Astrocyte (in vitro differentiated cells and primary cell): Measurements from ENCODE around the gene MCF2L2.

Experiments
- EZH2 ChIP-seq: IDR thresholded peaks from 2 replicates; pipeline ENCODE4 v1.6.1; 2012; ENCODE audit warnings: mild to moderate bottlenecking, low read length, inconsistent platforms; ENCODE audit not compliant: insufficient read depth
- TF ChIP-seq, protein P1 (sequence below): IDR thresholded peaks from 2 replicates; pipeline ENCODE4 v1.5.1; 2011; ENCODE audit warnings: low read depth, mild to moderate bottlenecking, inconsistent platforms, low read length, moderate library complexity; ENCODE audit not compliant: insufficient read depth

DNA sequence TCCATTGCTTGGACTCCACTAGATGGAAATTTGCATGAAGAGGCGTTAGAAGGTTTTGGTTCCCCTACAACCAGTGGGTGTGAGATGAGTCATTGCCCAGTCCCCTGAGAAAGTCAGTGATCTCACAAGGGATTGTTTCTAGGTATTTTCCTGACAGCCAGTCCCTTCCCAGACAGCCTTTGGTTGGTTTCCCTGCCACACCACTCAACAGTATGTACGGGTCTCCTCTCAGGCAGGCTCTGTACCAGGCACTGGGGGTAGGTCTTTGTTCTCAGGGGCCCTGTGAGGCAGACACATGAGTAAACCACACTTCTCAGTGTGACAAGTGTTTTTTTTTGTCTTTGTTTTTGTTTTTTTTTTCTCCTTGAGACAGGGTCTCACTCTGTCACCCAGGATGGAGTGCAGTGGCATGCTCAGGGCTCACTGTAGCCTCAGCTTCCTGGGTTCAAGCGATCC is 269.8 kb downstream of the MCF2L2 start:
- TF ChIP-seq, protein P1, sequence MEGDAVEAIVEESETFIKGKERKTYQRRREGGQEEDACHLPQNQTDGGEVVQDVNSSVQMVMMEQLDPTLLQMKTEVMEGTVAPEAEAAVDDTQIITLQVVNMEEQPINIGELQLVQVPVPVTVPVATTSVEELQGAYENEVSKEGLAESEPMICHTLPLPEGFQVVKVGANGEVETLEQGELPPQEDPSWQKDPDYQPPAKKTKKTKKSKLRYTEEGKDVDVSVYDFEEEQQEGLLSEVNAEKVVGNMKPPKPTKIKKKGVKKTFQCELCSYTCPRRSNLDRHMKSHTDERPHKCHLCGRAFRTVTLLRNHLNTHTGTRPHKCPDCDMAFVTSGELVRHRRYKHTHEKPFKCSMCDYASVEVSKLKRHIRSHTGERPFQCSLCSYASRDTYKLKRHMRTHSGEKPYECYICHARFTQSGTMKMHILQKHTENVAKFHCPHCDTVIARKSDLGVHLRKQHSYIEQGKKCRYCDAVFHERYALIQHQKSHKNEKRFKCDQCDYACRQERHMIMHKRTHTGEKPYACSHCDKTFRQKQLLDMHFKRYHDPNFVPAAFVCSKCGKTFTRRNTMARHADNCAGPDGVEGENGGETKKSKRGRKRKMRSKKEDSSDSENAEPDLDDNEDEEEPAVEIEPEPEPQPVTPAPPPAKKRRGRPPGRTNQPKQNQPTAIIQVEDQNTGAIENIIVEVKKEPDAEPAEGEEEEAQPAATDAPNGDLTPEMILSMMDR = no peak
- TF ChIP-seq EZH2 = no peak
